ENCODE data around the gene TNKS1BP1.
"Not testable (repeated sequence)": the region's sequence is repeated elsewhere in the genome, so short reads cannot be mapped to it uniquely, and the experiment has no call there.

TNKS1BP1 gene

GRCh38 chr11:57324886-57325734 is at the start of gene TNKS1BP1:
TNKS1BP1 (minus strand) TSS chr11:57324952; CDS start chr11:57321885, 3,067 bp downstream.
- DNase-seq (ENCODE audit: low read depth, low spot score) = peak; percentile 85

GRCh38 chr11:57373146-57373545 is 48.4 kb upstream of the TNKS1BP1 start:
- DNase-seq (ENCODE audit: low read depth, low spot score) = no peak

DNA sequence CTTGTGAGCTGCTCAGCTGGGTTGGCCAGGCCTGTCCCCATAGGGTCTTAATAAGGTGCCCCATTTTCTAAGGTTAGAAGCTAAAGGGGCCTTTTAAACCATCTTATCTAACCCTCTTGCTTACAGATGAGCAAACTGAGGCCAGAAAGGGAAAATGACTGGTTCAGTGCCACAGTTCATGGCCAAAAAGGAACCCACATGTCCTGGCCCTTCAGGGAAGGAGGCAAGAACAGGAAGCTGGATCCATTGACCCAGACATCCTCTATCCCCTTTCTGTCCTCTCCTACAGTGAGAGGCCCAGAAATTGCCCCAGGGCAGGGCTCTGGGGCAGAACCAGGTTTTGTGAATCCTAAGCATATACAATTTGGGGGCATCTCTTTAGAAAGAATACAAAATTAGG is 46.2 kb upstream of the TNKS1BP1 start:
- no peak for DNase-seq (ENCODE audit: low read depth, low spot score)

- DNase-seq (ENCODE audit: low read depth, low spot score) = no peak
Observed at GRCh38 chr11:57370251-57370650, 45.5 kb upstream of the TNKS1BP1 start.

GRCh38 chr11:57368845-57369232 is 44.1 kb upstream of the TNKS1BP1 start:
- DNase-seq (ENCODE audit: low read depth, low spot score) = no peak

- no peak for DNase-seq (ENCODE audit: low read depth, low spot score)
Observed at GRCh38 chr11:57368106-57368844, 43.5 kb upstream of the TNKS1BP1 start.

DNA sequence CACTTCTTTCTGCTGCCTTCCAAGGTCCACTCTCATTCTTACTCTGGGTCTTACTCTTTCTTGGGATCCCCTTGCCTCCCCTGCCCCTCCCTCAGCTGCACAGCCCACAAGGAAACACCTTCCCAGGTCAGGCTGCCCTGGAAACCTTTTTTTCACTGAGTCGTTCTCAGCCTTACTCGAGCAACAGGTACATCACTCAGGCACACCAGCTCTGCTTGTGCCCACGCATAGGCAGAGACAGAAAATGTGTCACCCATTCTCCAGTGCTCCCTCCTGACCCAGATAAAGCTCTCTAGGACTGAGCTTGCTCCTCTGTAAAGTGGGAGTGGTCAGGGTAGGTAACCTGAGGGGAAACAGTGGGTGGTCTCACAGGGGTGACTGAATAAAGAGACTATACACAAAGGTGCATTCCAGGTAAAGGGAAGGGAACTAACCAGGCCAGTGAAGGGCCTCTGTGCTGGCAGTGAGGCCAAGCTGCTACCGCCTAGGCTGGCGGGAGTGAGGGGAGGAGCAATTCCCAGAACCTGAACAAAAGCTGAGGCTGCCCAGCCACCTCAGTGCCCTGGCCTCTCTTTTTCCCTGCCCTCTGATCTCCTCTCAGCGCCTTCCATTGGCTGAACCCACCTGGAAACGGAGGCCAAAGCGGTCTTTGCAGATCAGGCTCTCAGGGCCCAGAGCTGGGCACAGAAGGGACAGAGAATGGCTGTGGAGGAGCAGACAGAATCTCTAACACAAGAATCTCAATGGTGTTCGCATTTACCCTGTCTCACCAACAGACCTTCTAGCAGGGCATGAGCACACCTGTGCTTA is 40.3 kb upstream of the TNKS1BP1 start:
- no peak for DNase-seq (ENCODE audit: low read depth, low spot score)

GRCh38 chr11:57363131-57364080 is 38.7 kb upstream of the TNKS1BP1 start:
- no peak for DNase-seq (ENCODE audit: low read depth, low spot score)

DNA sequence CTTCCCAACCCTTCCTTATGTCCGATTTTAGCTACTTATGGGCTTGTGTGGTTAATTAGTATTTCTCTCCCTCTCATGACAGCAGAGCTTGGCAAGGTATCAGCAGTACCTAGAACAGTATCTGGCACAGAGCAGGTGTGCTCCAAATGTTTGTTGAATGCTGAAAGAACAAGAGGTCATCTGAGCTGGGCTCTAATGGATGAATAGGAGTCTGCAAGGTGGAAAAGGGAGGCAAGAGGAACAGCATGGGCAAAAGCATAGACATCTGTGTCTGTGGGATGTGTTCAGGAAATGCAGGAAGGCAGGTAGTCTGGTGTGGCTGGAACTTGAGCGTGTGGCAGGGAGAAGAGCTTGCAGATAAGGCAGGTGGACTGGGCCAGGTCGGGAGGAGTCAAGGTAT is 37.2 kb upstream of the TNKS1BP1 start:
- no peak for DNase-seq (ENCODE audit: low read depth, low spot score)

GRCh38 chr11:57361420-57361819 is 36.7 kb upstream of the TNKS1BP1 start:
- DNase-seq (ENCODE audit: low read depth, low spot score) = not testable (repeated sequence)

DNA sequence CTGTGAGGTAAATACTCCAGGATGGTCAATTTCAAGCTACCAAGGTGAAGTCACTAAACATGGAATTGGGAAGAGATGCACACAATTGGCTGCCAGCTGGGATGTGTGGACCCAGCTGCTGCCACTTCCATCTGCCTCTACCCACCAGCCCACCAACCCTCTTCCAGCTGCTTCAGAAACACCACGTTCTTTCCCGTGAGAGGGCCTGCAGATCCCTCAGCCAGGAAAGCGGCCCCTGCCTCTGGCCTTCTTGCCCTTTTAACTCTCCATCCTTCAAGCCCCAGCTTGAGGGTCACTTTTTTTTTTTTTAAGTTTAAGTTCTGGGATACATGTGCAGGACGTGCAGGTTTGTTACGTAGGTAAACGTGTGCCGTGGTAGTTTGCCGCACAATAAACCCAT is 36.2 kb upstream of the TNKS1BP1 start:
- no peak for DNase-seq (ENCODE audit: low read depth, low spot score)

- no peak for DNase-seq (ENCODE audit: low read depth, low spot score)
Observed at GRCh38 chr11:57359896-57360690, 35.3 kb upstream of the TNKS1BP1 start.

DNA sequence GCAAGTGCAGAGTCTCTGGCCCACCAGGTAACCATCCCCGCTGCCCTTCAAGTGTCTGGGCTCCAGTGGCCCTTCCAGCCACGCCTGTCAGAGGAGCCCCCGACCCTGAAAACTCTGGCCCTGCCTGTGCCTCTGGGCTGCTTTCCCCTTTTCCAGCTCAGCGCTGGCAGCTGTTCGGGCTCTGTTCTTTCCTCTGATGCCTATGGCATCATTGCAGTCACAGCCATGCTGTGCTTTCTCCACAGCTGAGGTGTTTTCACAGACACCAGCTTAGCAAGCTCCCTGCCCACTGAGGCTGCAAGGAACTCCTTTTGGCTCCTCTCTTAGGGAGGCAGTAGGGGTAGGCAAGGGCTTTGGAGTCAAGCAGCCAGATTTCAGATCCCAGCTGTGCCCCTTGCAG is 34.6 kb upstream of the TNKS1BP1 start:
- no peak for DNase-seq (ENCODE audit: low read depth, low spot score)

GRCh38 chr11:57358991-57359390 is 34.2 kb upstream of the TNKS1BP1 start:
- DNase-seq (ENCODE audit: low read depth, low spot score) = no peak

DNA sequence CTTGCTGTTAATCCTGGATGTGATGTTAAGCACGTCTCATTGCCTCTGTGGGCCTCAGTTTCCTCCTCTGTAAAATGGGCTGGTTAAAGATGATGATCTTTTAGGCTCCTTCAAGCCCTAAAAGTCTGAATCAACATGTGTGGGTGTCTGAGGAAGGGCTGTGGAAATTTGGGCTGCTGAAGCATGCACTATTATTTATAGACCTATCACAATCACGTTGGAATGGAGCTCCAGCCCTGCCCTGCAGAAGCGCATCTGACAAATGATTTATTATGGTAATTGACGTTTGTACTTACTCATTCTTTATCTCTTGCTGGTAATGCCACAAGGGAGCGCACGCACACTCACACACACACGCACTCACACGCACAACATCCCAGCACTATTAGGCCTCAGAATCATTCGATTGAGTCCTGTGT is 33.8 kb upstream of the TNKS1BP1 start:
- DNase-seq (ENCODE audit: low read depth, low spot score) = no peak

GRCh38 chr11:57357856-57358255 is 33.1 kb upstream of the TNKS1BP1 start:
- no peak for DNase-seq (ENCODE audit: low read depth, low spot score)

GRCh38 chr11:57357310-57357709 is 32.6 kb upstream of the TNKS1BP1 start:
- no peak for DNase-seq (ENCODE audit: low read depth, low spot score)

DNA sequence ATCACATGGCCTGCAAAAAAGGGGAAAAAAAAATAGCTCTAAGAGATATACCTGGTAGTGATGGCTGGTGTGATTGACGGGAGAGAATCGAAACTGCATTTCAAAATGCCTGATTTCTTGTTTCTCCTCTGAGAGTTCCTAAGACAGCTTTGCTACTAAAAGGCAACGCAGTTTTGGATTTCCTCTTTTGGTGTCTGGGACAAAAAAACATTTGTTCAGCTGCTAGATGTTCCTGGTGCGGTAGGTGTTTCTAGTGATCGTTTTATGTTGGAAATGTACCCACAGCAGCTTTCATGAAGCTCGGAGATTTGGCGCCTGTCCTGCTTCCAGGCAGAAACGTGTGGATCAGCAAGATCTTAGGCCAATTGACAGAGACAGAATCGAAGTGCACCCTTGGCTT is 31.5 kb upstream of the TNKS1BP1 start:
- DNase-seq (ENCODE audit: low read depth, low spot score) = no peak

GRCh38 chr11:57354699-57355098 is 29.9 kb upstream of the TNKS1BP1 start:
- no peak for DNase-seq (ENCODE audit: low read depth, low spot score)

DNA sequence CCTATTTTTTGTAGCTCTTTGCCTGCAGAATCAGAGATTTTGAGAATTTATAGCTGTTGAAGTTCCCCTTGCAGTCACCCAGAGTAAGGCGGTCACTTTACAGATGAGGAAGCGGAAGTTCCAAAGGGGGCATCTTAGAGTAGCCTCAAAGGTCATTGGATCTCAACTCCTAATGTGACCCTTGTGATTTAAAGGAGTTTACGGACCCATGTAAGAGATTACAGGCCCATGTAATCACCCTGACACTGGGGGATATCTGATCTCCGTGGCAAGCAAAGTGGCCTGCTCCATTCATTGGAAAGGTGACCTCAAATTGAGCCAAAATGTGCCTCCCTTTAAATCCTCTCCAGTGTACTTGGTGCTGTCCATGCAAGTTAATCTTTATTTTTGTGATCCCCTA is 29.1 kb upstream of the TNKS1BP1 start:
- DNase-seq (ENCODE audit: low read depth, low spot score) = no peak

Data from brain pericyte (primary cell).